PC-9 (cell line): ENCODE data around the gene BARD1. TPM values are rescaled to one million over a fixed set of nuclear protein-coding genes. Genes with fewer than 3 reads are reported as not detected.

Source experiments
- BruUV-seq: library from RNA; stranded (reverse); fragments of 400-500 nt; replicated peaks from 2 replicates; lab custom pipeline; 2021; lab: Mats Ljungman, UMichigan
- CTCF ChIA-PET: fragments of 300-600 bp; sonication (Branson Sonifier 250); formaldehyde crosslinking; loops from one replicate; lab custom pipeline; 2022; ENCODE audit warnings: antibody characterized with exemption; lab: Charles Lee
- POLR2A ChIA-PET: fragments of 300-600 bp; sonication (Branson Sonifier 250); formaldehyde crosslinking; loops from one replicate; lab custom pipeline; 2022; ENCODE audit warnings: antibody characterized with exemption; ENCODE audit not compliant: unreplicated experiment; lab: Charles Lee
- DNase-seq, 2 experiments: peaks; one replicate each; pipeline versions ENCODE4 v3.0.0 to v3.0.0-alpha.2; 2015 to 2022; ENCODE audit warnings: mixed read lengths in 1 of 2
- H2AFZ ChIP-seq: fragments of 200-600 bp; sonication (generic); 2 replicates; pipeline ENCODE4 v1.8.1; 2017; ENCODE audit warnings: antibody characterized with exemption
- H3F3A ChIP-seq: fragments of 200-600 bp; sonication (generic); 2 replicates; pipeline ENCODE4 v1.8.1; 2017; ENCODE audit warnings: antibody characterized with exemption, mild to moderate bottlenecking, low read depth; ENCODE audit not compliant: insufficient read depth
- H3K27ac ChIP-seq: fragments of 200-600 bp; sonication (generic); 2 replicates; pipeline ENCODE4 v1.6.1; 2016; ENCODE audit warnings: mixed run types
- H3K27me3 ChIP-seq: fragments of 200-600 bp; sonication (generic); 2 replicates; pipeline ENCODE4 v1.6.1; 2016; ENCODE audit warnings: low read depth, mixed run types; ENCODE audit not compliant: insufficient read depth
- H3K36me3 ChIP-seq: fragments of 200-600 bp; sonication (generic); 2 replicates; pipeline ENCODE4 v1.6.1; 2016; ENCODE audit warnings: low read depth, mixed run types
- H3K4me1 ChIP-seq: fragments of 200-600 bp; sonication (generic); replicated peaks from 2 replicates; pipeline ENCODE4 v1.6.1; 2016; ENCODE audit warnings: mixed run types; ENCODE audit not compliant: insufficient read depth
- H3K4me2 ChIP-seq: fragments of 200-600 bp; sonication (generic); 2 replicates; pipeline ENCODE4 v1.6.1; 2017; ENCODE audit warnings: mixed run types
- H3K4me3 ChIP-seq: fragments of 200-600 bp; sonication (generic); 2 replicates; pipeline ENCODE4 v1.6.1; 2016; ENCODE audit warnings: mixed run types
- H3K79me2 ChIP-seq: fragments of 200-600 bp; sonication (generic); 2 replicates; pipeline ENCODE4 v1.6.1; 2017; ENCODE audit warnings: low read depth, mixed run types
- H3K9me2 ChIP-seq: fragments of 200-600 bp; sonication (generic); 2 replicates; pipeline ENCODE4 v1.8.1; 2017; ENCODE audit warnings: mild to moderate bottlenecking; ENCODE audit not compliant: insufficient read depth
- H3K9me3 ChIP-seq: fragments of 200-600 bp; sonication (generic); 2 replicates; pipeline ENCODE4 v1.8.1; 2016; ENCODE audit warnings: low read depth; ENCODE audit not compliant: insufficient read depth
- H4K20me1 ChIP-seq: fragments of 200-600 bp; sonication (generic); 2 replicates; pipeline ENCODE4 v1.8.1; 2017; ENCODE audit not compliant: insufficient read depth
- CTCF ChIP-seq: fragments of 200-600 bp; sonication (generic); conservative IDR thresholded peaks from 2 replicates; pipeline ENCODE4 v1.6.1; 2017; ENCODE audit warnings: mixed run types, antibody characterized with exemption, mild to moderate bottlenecking, moderate library complexity
- EZH2 ChIP-seq: fragments of 200-600 bp; sonication (generic); IDR thresholded peaks from 2 replicates; pipeline ENCODE4 v1.8.0; 2017; ENCODE audit warnings: antibody characterized with exemption, low read depth
- intact Hi-C: fragments of 100-400 bp; cut with micrococcal nuclease; formaldehyde crosslinking; loops from one replicate; pipeline ENCODE4 v1.10.0; 2022; ENCODE audit not compliant: unreplicated experiment
- total RNA-seq: library from RNA; stranded (reverse); gene quantifications from 2 replicates; pipeline ENCODE4 v1.2.3, GENCODE V29; 2021

BARD1 gene
- total RNA-seq, 1 experiment from 2014 or later, result 29.1 TPM

- no peaks in the 10 kb centered on the region for H4K20me1 ChIP-seq
- intact Hi-C loops, result no loop called here
- BruUV-seq, result no TSS peak
Measured at GRCh38 chr2:214715025-214715424, 94.5 kb downstream of the BARD1 start.

DNA sequence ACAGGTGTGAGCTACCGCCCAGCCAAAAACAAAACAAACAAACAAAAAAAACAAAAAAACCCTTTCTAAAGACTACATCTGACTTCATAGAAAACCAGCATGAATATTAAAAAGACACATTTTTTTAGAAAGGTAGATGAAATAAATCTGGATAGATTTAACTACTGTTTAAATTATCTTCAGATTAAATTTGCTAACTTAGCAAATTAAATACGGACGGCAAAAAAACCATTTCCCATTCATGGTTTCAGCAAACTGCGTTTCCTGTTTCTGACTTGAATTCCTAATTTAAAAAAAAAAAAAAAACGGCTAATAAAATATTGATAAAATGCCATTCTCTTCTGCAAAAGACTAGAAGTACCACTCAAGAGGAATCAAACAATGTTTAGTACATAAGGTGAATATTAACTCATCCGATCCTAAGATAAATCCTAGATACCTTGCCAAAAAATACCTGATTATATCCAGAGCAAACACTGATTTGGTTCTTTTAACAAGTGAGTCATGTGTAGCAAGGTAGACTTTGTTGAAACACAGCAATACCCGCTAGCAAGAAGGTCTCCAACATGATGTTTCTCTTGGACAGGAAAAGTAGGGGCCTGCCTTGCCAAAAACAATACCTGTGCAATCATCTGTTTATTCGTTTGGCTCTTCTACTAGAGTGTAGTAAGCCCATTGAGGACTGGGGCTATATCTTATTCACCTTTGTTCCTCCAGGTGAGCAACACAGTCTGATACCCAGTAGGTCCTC lies 96.2 kb downstream of the BARD1 start:
- no peak for DNase-seq
- Histone ChIP-seq H3K36me3 (no peaks in the 10 kb centered on the region), H3K9me3 (no peaks in the 10 kb centered on the region; the same call in 1 of the 2 replicates), H3K79me2 (no peaks in the 10 kb centered on the region), H3K4me2 (no peak overlapping the region), H4K20me1 (no peaks in the 10 kb centered on the region), H3F3A (no peaks in the 10 kb centered on the region), H2AFZ (no peak overlapping the region), H3K27ac (no peak overlapping the region), H3K4me3 (no peak overlapping the region), H3K27me3 (no peaks in the 10 kb centered on the region), H3K9me2 (no peaks in the 10 kb centered on the region), H3K4me1 (no peaks in the 10 kb centered on the region)
- ChIA-PET POLR2A (no interaction called here), CTCF (no interaction called here)
- no peak for TF ChIP-seq CTCF
- TF ChIP-seq EZH2, result no peak
- no TSS peak for BruUV-seq
- intact Hi-C loops, result no loop called here

More at GRCh38 chr2:214715025-214715424, 94.5 kb downstream of the BARD1 start:
- Histone ChIP-seq H3K9me2 (no peaks in the 10 kb centered on the region), H3K4me1 (no peaks in the 10 kb centered on the region), H3F3A (no peaks in the 10 kb centered on the region), H3K4me3 (no peak overlapping the region), H3K36me3 (no peaks in the 10 kb centered on the region), H3K27ac (no peak overlapping the region), H3K27me3 (no peaks in the 10 kb centered on the region), H3K79me2 (no peaks in the 10 kb centered on the region), H2AFZ (no peak overlapping the region), H3K9me3 (no peaks in the 10 kb centered on the region; the same call in 1 of the 2 replicates), H3K4me2 (no peak overlapping the region)
- no peak for TF ChIP-seq EZH2
- CTCF ChIA-PET, result no interaction called here
- POLR2A ChIA-PET, result no interaction called here
- no peak for DNase-seq

GRCh38 chr2:214710729-214711128 lies 98.8 kb downstream of the BARD1 start:
- intact Hi-C loops, result no loop called here
- CTCF ChIA-PET, result no interaction called here
- Histone ChIP-seq H3K27ac (no peak overlapping the region), H3K4me3 (no peak overlapping the region), H3F3A (no peaks in the 10 kb centered on the region), H3K27me3 (no peaks in the 10 kb centered on the region), H3K36me3 (no peaks in the 10 kb centered on the region), H2AFZ (no peak overlapping the region), H4K20me1 (no peaks in the 10 kb centered on the region), H3K9me3 (no peaks in the 10 kb centered on the region), H3K4me2 (no peak overlapping the region), H3K4me1 (no peaks in the 10 kb centered on the region), H3K9me2 (no peaks in the 10 kb centered on the region; the same call in 1 of the 2 replicates), H3K79me2 (no peaks in the 10 kb centered on the region)
- BruUV-seq, result no TSS peak
- POLR2A ChIA-PET, result interaction anchor here (0.6 kb wide), 1 partner anchor 1399 kb away, joined by 3 read pairs; no protein-coding TSS in a partner anchor
- TF ChIP-seq CTCF (no peak), EZH2 (no peak)
- DNase-seq, result no peak
